ENCODE data around the gene KIF13A. TPM values are rescaled to one million over a fixed set of nuclear protein-coding genes. Genes with fewer than 3 reads are reported as not detected.

The KIF13A gene
- total RNA-seq, 1 donor from 2014 or later: not detected

GRCh38 chr6:17842934-17843821 is 144.3 kb downstream of the KIF13A start:
- DNase-seq (ENCODE audit: low spot score): no peak
- Mint-ChIP-seq H3K27ac (no peak overlapping the region), H3K9me3 (no peaks in the 10 kb centered on the region), H3K36me3 (ENCODE audit: low read depth) (no peaks in the 10 kb centered on the region), H3K27me3 (ENCODE audit: insufficient read depth) (peaks cover 10% of the 10 kb centered on the region), H3K4me1 (ENCODE audit: low read depth) (no peaks in the 10 kb centered on the region), H3K4me3 (no peak overlapping the region)
- intact Hi-C loops (cut with micrococcal nuclease): no loop called here

GRCh38 chr6:17842014-17842776 is 145.2 kb downstream of the KIF13A start:
- Mint-ChIP-seq H3K27me3 (ENCODE audit: insufficient read depth) (peaks cover 10% of the 10 kb centered on the region), H3K4me3 (no peak overlapping the region), H3K36me3 (ENCODE audit: low read depth) (no peaks in the 10 kb centered on the region), H3K4me1 (ENCODE audit: low read depth) (no peaks in the 10 kb centered on the region), H3K9me3 (no peaks in the 10 kb centered on the region), H3K27ac (no peak overlapping the region)
- intact Hi-C loops (cut with micrococcal nuclease): no loop called here
- DNase-seq (ENCODE audit: low spot score): no peak

GRCh38 chr6:17839513-17840223 is 147.8 kb downstream of the KIF13A start:
- Mint-ChIP-seq H3K4me3 (no peak overlapping the region), H3K9me3 (no peaks in the 10 kb centered on the region), H3K4me1 (ENCODE audit: low read depth) (no peaks in the 10 kb centered on the region), H3K27ac (no peak overlapping the region), H3K36me3 (ENCODE audit: low read depth) (no peaks in the 10 kb centered on the region), H3K27me3 (ENCODE audit: insufficient read depth) (peaks cover 14% of the 10 kb centered on the region)
- intact Hi-C loops (cut with micrococcal nuclease): no loop called here
- no peak for DNase-seq (ENCODE audit: low spot score)

- H3K4me1 Mint-ChIP-seq (ENCODE audit: low read depth): no peaks in the 10 kb centered on the region
- H3K9me3 Mint-ChIP-seq: no peaks in the 10 kb centered on the region
- peaks cover 17% of the 10 kb centered on the region for H3K27me3 Mint-ChIP-seq (ENCODE audit: insufficient read depth)
- H3K27ac Mint-ChIP-seq: no peak overlapping the region
- DNase-seq (ENCODE audit: low spot score): no peak
- H3K4me3 Mint-ChIP-seq: no peak overlapping the region
- H3K36me3 Mint-ChIP-seq (ENCODE audit: low read depth): no peaks in the 10 kb centered on the region
- intact Hi-C loops (cut with micrococcal nuclease): no loop called here
Observed at GRCh38 chr6:17836293-17836692, 151.1 kb downstream of the KIF13A start.

GRCh38 chr6:17835784-17836183 is 151.7 kb downstream of the KIF13A start:
- intact Hi-C loops (cut with micrococcal nuclease): no loop called here

GRCh38 chr6:17831135-17831534 is 156.3 kb downstream of the KIF13A start:
- Mint-ChIP-seq H3K4me3 (no peak overlapping the region), H3K27me3 (ENCODE audit: insufficient read depth) (peaks cover 13% of the 10 kb centered on the region), H3K36me3 (ENCODE audit: low read depth) (no peaks in the 10 kb centered on the region), H3K9me3 (no peaks in the 10 kb centered on the region), H3K4me1 (ENCODE audit: low read depth) (no peaks in the 10 kb centered on the region), H3K27ac (no peak overlapping the region)
- DNase-seq (ENCODE audit: low spot score): no peak
- intact Hi-C loops (cut with micrococcal nuclease): no loop called here

More at GRCh38 chr6:17835784-17836183, 151.7 kb downstream of the KIF13A start:
- no peak for DNase-seq (ENCODE audit: low spot score)
- Mint-ChIP-seq H3K4me3 (no peak overlapping the region), H3K27ac (no peak overlapping the region), H3K36me3 (ENCODE audit: low read depth) (no peaks in the 10 kb centered on the region), H3K9me3 (no peaks in the 10 kb centered on the region), H3K27me3 (ENCODE audit: insufficient read depth) (peaks cover 17% of the 10 kb centered on the region), H3K4me1 (ENCODE audit: low read depth) (no peaks in the 10 kb centered on the region)

GRCh38 chr6:17829905-17830304 is 157.5 kb downstream of the KIF13A start:
- DNase-seq (ENCODE audit: low spot score): no peak
- peaks cover 9% of the 10 kb centered on the region for H3K27me3 Mint-ChIP-seq (ENCODE audit: insufficient read depth)
- H3K27ac Mint-ChIP-seq: no peak overlapping the region
- intact Hi-C loops (cut with micrococcal nuclease): no loop called here
- no peak overlapping the region for H3K4me3 Mint-ChIP-seq
- no peaks in the 10 kb centered on the region for H3K9me3 Mint-ChIP-seq
- no peaks in the 10 kb centered on the region for H3K4me1 Mint-ChIP-seq (ENCODE audit: low read depth)
- no peaks in the 10 kb centered on the region for H3K36me3 Mint-ChIP-seq (ENCODE audit: low read depth)

- Mint-ChIP-seq H3K4me3 (no peak overlapping the region), H3K36me3 (ENCODE audit: low read depth) (no peaks in the 10 kb centered on the region), H3K4me1 (ENCODE audit: low read depth) (no peaks in the 10 kb centered on the region), H3K27ac (no peak overlapping the region), H3K27me3 (ENCODE audit: insufficient read depth) (peaks cover 5% of the 10 kb centered on the region), H3K9me3 (no peaks in the 10 kb centered on the region)
- intact Hi-C loops (cut with micrococcal nuclease): no loop called here
- no peak for DNase-seq (ENCODE audit: low spot score)
Observed at GRCh38 chr6:17828149-17828548, 159.3 kb downstream of the KIF13A start.

GRCh38 chr6:17826301-17826700 is 161.1 kb downstream of the KIF13A start:
- peaks cover 3% of the 10 kb centered on the region for H3K27me3 Mint-ChIP-seq (ENCODE audit: insufficient read depth)
- intact Hi-C loops (cut with micrococcal nuclease): no loop called here
- no peaks in the 10 kb centered on the region for H3K9me3 Mint-ChIP-seq
- H3K4me3 Mint-ChIP-seq: no peak overlapping the region
- no peak for DNase-seq (ENCODE audit: low spot score)
- no peak overlapping the region for H3K27ac Mint-ChIP-seq
- H3K4me1 Mint-ChIP-seq (ENCODE audit: low read depth): no peaks in the 10 kb centered on the region
- H3K36me3 Mint-ChIP-seq (ENCODE audit: low read depth): no peaks in the 10 kb centered on the region

GRCh38 chr6:17820055-17820454 is 167.4 kb downstream of the KIF13A start:
- Mint-ChIP-seq H3K4me1 (ENCODE audit: low read depth) (no peaks in the 10 kb centered on the region), H3K27ac (no peak overlapping the region), H3K36me3 (ENCODE audit: low read depth) (no peaks in the 10 kb centered on the region), H3K4me3 (no peak overlapping the region), H3K9me3 (no peaks in the 10 kb centered on the region), H3K27me3 (ENCODE audit: insufficient read depth) (peaks cover 5% of the 10 kb centered on the region)
- no peak for DNase-seq (ENCODE audit: low spot score)
- intact Hi-C loops (cut with micrococcal nuclease): no loop called here

- no peaks in the 10 kb centered on the region for H3K9me3 Mint-ChIP-seq
- H3K36me3 Mint-ChIP-seq (ENCODE audit: low read depth): no peaks in the 10 kb centered on the region
- intact Hi-C loops (cut with micrococcal nuclease): loop anchor here (5.0 kb wide), 1 partner anchor 305 kb away; the partner anchor contains the start of gene NHLRC1
Observed at GRCh38 chr6:17817763-17818162, 169.7 kb downstream of the KIF13A start.

GRCh38 chr6:17816921-17817611 is 170.4 kb downstream of the KIF13A start:
- no peak for DNase-seq (ENCODE audit: low spot score)
- H3K4me1 Mint-ChIP-seq (ENCODE audit: low read depth): no peaks in the 10 kb centered on the region
- H3K27ac Mint-ChIP-seq: no peak overlapping the region
- no peaks in the 10 kb centered on the region for H3K36me3 Mint-ChIP-seq (ENCODE audit: low read depth)
- intact Hi-C loops (cut with micrococcal nuclease): loop anchor here (5.0 kb wide), 1 partner anchor 305 kb away; the partner anchor contains the start of gene NHLRC1
- no peak overlapping the region for H3K4me3 Mint-ChIP-seq
- H3K27me3 Mint-ChIP-seq (ENCODE audit: insufficient read depth): peaks cover 5% of the 10 kb centered on the region
- H3K9me3 Mint-ChIP-seq: no peaks in the 10 kb centered on the region

More at GRCh38 chr6:17817763-17818162, 169.7 kb downstream of the KIF13A start:
- H3K4me3 Mint-ChIP-seq: no peak overlapping the region
- H3K27ac Mint-ChIP-seq: no peak overlapping the region
- peaks cover 5% of the 10 kb centered on the region for H3K27me3 Mint-ChIP-seq (ENCODE audit: insufficient read depth)
- no peaks in the 10 kb centered on the region for H3K4me1 Mint-ChIP-seq (ENCODE audit: low read depth)
- DNase-seq (ENCODE audit: low spot score): no peak
